ENCODE data around the gene INTS4. TPM values are rescaled to one million over a fixed set of nuclear protein-coding genes. Genes with fewer than 3 reads are reported as not detected.

Gene INTS4
- total and polyA plus RNA-seq, 8 donors = 15.9 to 27.1 (median 17.9) TPM

- H3K36me3 ChIP-seq = no peaks in the 10 kb centered on the region
- WGBS, 2 donors = 10 to 30% methylated on average over 3 of the region's 3 CpGs
- intact Hi-C loops (cut with DNase I) = no loop called here
- TF ChIP-seq CTCF (IDR thresholded peaks at IDR 0.05) = no peak
- peaks cover 18 to 39% (median 24%) of the 10 kb centered on the region in 3 donors for H3K4me1 ChIP-seq
- ATAC-seq (peak; percentile 64 to 83 (median 71)), DNase-seq (peak; percentile 68 to 86 (median 72)), FAIRE-seq (no peak)
- peak overlapping the region; percentile 1 to 36 (median 32) for H3K27ac ChIP-seq
- no peaks in the 10 kb centered on the region for H3K9me3 ChIP-seq
- H3K27me3 ChIP-seq = no peaks in the 10 kb centered on the region
- no peak overlapping the region for H3K4me3 ChIP-seq
Observed at GRCh38 chr11:78037056-78037455, 42.6 kb upstream of the INTS4 start.

GRCh38 chr11:78036313-78036712 is 41.8 kb upstream of the INTS4 start:
- no peaks in the 10 kb centered on the region for H3K36me3 ChIP-seq
- WGBS, 2 donors = 75 to 78% methylated on average over 3 of the region's 3 CpGs
- intact Hi-C loops (cut with DNase I) = no loop called here
- no peaks in the 10 kb centered on the region for H3K27me3 ChIP-seq
- peak overlapping the region in 3 of 4 donors; percentile 1 to 36 (median 35) for H3K27ac ChIP-seq
- H3K4me3 ChIP-seq = no peak overlapping the region
- no peak for ATAC-seq
- H3K9me3 ChIP-seq = no peaks in the 10 kb centered on the region
- TF ChIP-seq CTCF (IDR thresholded peaks at IDR 0.05) = no peak
- peaks cover 21 to 47% (median 27%) of the 10 kb centered on the region in 3 donors for H3K4me1 ChIP-seq
- FAIRE-seq = no peak
- no peak for DNase-seq

- H3K36me3 ChIP-seq = no peaks in the 10 kb centered on the region
- no peak overlapping the region for H3K4me3 ChIP-seq
- intact Hi-C loops (cut with DNase I) = no loop called here
- ATAC-seq = no peak
- no peaks in the 10 kb centered on the region for H3K9me3 ChIP-seq
- H3K27ac ChIP-seq = no peak overlapping the region
- 77 to 83% methylated on average over 10 of the region's 10 CpGs for WGBS, 2 donors
- TF ChIP-seq CTCF (IDR thresholded peaks at IDR 0.05) = no peak
- no peaks in the 10 kb centered on the region for H3K27me3 ChIP-seq
- DNase-seq = no peak
- no peak for FAIRE-seq
- peaks cover 12 to 51% (median 31%) of the 10 kb centered on the region in 3 donors for H3K4me1 ChIP-seq
Observed at GRCh38 chr11:78034623-78035022, 40.2 kb upstream of the INTS4 start.

- WGBS, 2 donors = 51 to 57% methylated on average over 4 of the region's 4 CpGs
- Histone ChIP-seq H3K36me3 (no peaks in the 10 kb centered on the region), H3K27me3 (no peaks in the 10 kb centered on the region), H3K27ac (no peak overlapping the region), H3K4me3 (no peak overlapping the region), H3K4me1 (peaks cover 10 to 45% (median 23%) of the 10 kb centered on the region in 3 donors), H3K9me3 (no peaks in the 10 kb centered on the region)
- no peak for ATAC-seq
- intact Hi-C loops (cut with DNase I) = no loop called here
- TF ChIP-seq CTCF (IDR thresholded peaks at IDR 0.05) = no peak
- FAIRE-seq = no peak
- DNase-seq = no peak
Observed at GRCh38 chr11:78033040-78033439, 38.6 kb upstream of the INTS4 start.

- peak; percentile 19 to 57 (median 37) for ATAC-seq
- Histone ChIP-seq H3K27me3 (no peaks in the 10 kb centered on the region), H3K9me3 (no peaks in the 10 kb centered on the region), H3K4me1 (peaks cover 10 to 36% (median 15%) of the 10 kb centered on the region in 3 donors), H3K27ac (peak overlapping the region in 3 of 4 donors; percentile 23 to 67 (median 25)), H3K4me3 (no peak overlapping the region), H3K36me3 (no peaks in the 10 kb centered on the region)
- no peak for TF ChIP-seq CTCF (IDR thresholded peaks at IDR 0.05)
- DNase-seq = peak; percentile 45 to 70 (median 60)
- no peak for FAIRE-seq
- intact Hi-C loops (cut with DNase I) = no loop called here
Observed at GRCh38 chr11:78032090-78032489, 37.6 kb upstream of the INTS4 start.

Measured in pancreas (tissue), 10 donors.